Measurements from ENCODE around the gene MAP7.

DNA sequence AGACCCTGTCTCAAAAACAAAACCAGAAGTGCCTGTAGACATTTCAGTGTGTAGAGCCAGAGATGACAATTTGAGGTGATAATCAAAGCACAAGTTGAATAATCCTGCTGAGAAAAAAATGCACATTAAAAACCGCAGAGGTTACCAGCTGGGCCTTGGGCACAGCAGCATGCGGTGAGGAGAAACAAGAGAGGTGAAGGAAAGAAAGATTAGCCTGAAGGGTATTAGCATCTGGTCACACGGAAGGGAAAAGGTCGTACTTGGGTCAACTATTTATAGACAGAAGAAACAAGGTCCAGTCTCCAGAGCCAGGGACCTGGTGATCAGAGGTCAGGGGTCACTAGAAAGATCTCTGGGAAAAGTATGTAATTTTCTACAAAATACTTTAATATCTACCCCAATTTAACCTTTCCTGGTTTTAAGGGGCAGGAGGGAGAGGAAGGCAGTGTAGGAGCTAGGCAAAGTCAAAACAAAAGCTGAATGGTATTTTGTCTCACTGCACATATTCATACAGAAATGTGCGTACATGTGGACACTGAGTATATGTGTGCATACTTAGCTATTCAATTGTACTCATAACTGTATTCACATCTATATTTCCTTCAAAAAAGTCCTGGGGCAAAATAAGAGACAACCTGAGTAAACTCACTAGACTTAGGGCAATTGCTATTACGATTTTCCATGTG lies 10.1 kb downstream of the MAP7 start:
- TF ChIP-seq POLR2AphosphoS5 (IDR thresholded peaks at IDR 0.05; ENCODE audit: low read depth, low read length) (no peak), POLR2A (IDR thresholded peaks at IDR 0.05; ENCODE audit: low read depth, low read length) (no peak), POU2F2 (IDR thresholded peaks at IDR 0.05; ENCODE audit: low read depth, low read length) (no peak)

All from GM12891 (cell line).